ENCODE data around the gene CHCHD6.
A peak's percentile ranks its signal among the peaks of the same experiment; 100 is the strongest.

The CHCHD6 gene

GRCh38 chr3:126859415-126860246 is 155.6 kb downstream of the CHCHD6 start:
- no peak for DNase-seq

- DNase-seq = no peak
Observed at GRCh38 chr3:126865736-126866135, 161.7 kb downstream of the CHCHD6 start.

GRCh38 chr3:126866175-126866759 is 162.2 kb downstream of the CHCHD6 start:
- DNase-seq = no peak

- no peak for DNase-seq
Observed at GRCh38 chr3:126867190-126867862, 163.3 kb downstream of the CHCHD6 start.

- DNase-seq = no peak
Observed at GRCh38 chr3:126867863-126868200, 163.8 kb downstream of the CHCHD6 start.

- DNase-seq = peak in 5 of 56 donors; percentile 5 to 51 (median 9)
Observed at GRCh38 chr3:126870608-126871210, 166.7 kb downstream of the CHCHD6 start.

- DNase-seq = no peak
Observed at GRCh38 chr3:126872701-126873342, 168.8 kb downstream of the CHCHD6 start.

- DNase-seq = no peak
Observed at GRCh38 chr3:126873416-126873815, 169.4 kb downstream of the CHCHD6 start.

GRCh38 chr3:126878664-126879063 is 174.6 kb downstream of the CHCHD6 start:
- DNase-seq = no peak

GRCh38 chr3:126880901-126881300 is 176.9 kb downstream of the CHCHD6 start:
- no peak for DNase-seq

- DNase-seq = no peak
Observed at GRCh38 chr3:126881861-126882260, 177.8 kb downstream of the CHCHD6 start.

- DNase-seq = no peak
Observed at GRCh38 chr3:126883241-126883640, 179.2 kb downstream of the CHCHD6 start.

GRCh38 chr3:126885425-126885824 is 181.4 kb downstream of the CHCHD6 start:
- DNase-seq = no peak

GRCh38 chr3:126886217-126886616 is 182.2 kb downstream of the CHCHD6 start:
- DNase-seq = no peak

- DNase-seq = no peak
Observed at GRCh38 chr3:126887686-126888085, 183.6 kb downstream of the CHCHD6 start.

GRCh38 chr3:126888186-126888760 is 184.2 kb downstream of the CHCHD6 start:
- DNase-seq = no peak

GRCh38 chr3:126889276-126890201 is 185.5 kb downstream of the CHCHD6 start:
- DNase-seq = no peak

GRCh38 chr3:126891141-126891540 is 187.1 kb downstream of the CHCHD6 start:
- no peak for DNase-seq

- no peak for DNase-seq
Observed at GRCh38 chr3:126891791-126892190, 187.8 kb downstream of the CHCHD6 start.

- no peak for DNase-seq
Observed at GRCh38 chr3:126893651-126894050, 189.6 kb downstream of the CHCHD6 start.

All from nucleus accumbens (tissue), 56 donors.